Brain microvascular endothelial cell (primary cell): ENCODE measurements around the gene SELENOH.
A peak's percentile ranks its signal among the peaks of the same experiment; 100 is the strongest.

ENCODE experiments used
- DNase-seq: peaks from one replicate; pipeline ENCODE4 v3.0.0-alpha.2; 2020
- H3K27ac ChIP-seq: fragments of 250-450 bp; sonication (Bioruptor Pico); 2 replicates; pipeline ENCODE4 v1.5.1; 2020; ENCODE audit warnings: mild to moderate bottlenecking, moderate library complexity
- H3K27me3 ChIP-seq: fragments of 250-450 bp; sonication (Bioruptor Pico); replicated peaks from 2 replicates; pipeline ENCODE4 v1.5.1; 2020; ENCODE audit warnings: mild to moderate bottlenecking
- H3K36me3 ChIP-seq: fragments of 250-450 bp; sonication (Bioruptor Pico); replicated peaks from 2 replicates; pipeline ENCODE4 v1.5.1; 2020; ENCODE audit warnings: mild to moderate bottlenecking
- H3K4me3 ChIP-seq: 2 replicates; pipeline ENCODE4 v1.5.1; 2011; ENCODE audit warnings: low read depth, mild to moderate bottlenecking, control low read depth, low read length, moderate library complexity
- in situ Hi-C: cut with HindIII; loops from 2 replicates; pipeline ENCODE4 v1.10.0; 2017; ENCODE audit warnings: low sequenced_read_pairs, low pct_ligation_motif_present
- TF ChIP-seq, protein P1 (sequence below): IDR thresholded peaks from 2 replicates; pipeline ENCODE4 v1.5.1; 2011; ENCODE audit warnings: low read depth, mild to moderate bottlenecking, moderate library complexity, low read length, control low read depth, inconsistent platforms; ENCODE audit errors: missing control alignments

Gene SELENOH

GRCh38 chr11:57777969-57778317 is 36.7 kb downstream of the SELENOH start:
- in situ Hi-C loops: no loop called here
- Histone ChIP-seq H3K27me3 (no peaks in the 10 kb centered on the region), H3K4me3 (peak overlapping the region; percentile 29), H3K36me3 (no peaks in the 10 kb centered on the region), H3K27ac (peak overlapping the region; percentile 97)
- TF ChIP-seq, protein P1, sequence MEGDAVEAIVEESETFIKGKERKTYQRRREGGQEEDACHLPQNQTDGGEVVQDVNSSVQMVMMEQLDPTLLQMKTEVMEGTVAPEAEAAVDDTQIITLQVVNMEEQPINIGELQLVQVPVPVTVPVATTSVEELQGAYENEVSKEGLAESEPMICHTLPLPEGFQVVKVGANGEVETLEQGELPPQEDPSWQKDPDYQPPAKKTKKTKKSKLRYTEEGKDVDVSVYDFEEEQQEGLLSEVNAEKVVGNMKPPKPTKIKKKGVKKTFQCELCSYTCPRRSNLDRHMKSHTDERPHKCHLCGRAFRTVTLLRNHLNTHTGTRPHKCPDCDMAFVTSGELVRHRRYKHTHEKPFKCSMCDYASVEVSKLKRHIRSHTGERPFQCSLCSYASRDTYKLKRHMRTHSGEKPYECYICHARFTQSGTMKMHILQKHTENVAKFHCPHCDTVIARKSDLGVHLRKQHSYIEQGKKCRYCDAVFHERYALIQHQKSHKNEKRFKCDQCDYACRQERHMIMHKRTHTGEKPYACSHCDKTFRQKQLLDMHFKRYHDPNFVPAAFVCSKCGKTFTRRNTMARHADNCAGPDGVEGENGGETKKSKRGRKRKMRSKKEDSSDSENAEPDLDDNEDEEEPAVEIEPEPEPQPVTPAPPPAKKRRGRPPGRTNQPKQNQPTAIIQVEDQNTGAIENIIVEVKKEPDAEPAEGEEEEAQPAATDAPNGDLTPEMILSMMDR: no peak
- DNase-seq: peak; percentile 25

DNA sequence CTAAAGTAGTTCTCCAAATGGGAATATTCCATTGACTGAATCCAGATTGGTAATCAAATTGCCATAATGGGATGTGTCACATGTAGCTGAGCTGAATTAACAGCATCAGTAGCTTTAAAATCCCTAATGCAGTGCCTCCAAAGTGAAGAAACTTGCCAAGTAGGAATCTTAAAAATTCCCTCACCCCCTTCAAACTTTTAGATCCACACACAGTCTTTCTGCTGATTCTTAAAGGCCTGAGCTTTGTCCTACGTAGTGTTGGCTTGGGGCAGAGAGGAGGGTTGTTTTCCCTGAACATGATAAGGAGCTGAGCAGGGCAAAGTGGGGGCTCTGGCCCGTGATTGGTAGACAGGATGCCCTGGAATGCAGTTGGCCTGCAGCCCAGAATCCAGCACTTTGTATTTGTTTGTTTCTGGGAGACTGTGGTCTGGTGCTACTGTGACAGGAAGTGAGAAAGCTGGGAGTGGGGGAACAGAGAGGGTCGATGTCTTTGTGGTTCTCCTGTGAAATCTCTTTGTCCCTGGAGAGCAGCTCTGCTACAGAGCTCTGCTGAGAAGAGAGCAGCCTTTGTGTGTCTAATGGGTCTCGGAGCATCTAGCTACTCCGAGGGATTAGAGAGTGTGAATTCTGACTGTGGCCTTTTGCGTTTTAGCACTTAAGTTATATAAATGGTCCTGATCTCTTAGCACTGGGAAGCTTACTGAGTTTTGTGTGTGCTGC is 37.2 kb downstream of the SELENOH start:
- Histone ChIP-seq H3K27ac (peak overlapping the region; percentile 97), H3K36me3 (no peaks in the 10 kb centered on the region), H3K4me3 (peak overlapping the region; percentile 29), H3K27me3 (no peaks in the 10 kb centered on the region)
- in situ Hi-C loops: no loop called here
- peak; percentile 100 for DNase-seq
- TF ChIP-seq, protein P1: no peak

- TF ChIP-seq, protein P1: peak; percentile 40
- Histone ChIP-seq H3K27me3 (no peaks in the 10 kb centered on the region), H3K36me3 (no peaks in the 10 kb centered on the region), H3K4me3 (no peak overlapping the region), H3K27ac (peak overlapping the region; percentile 97)
- in situ Hi-C loops: no loop called here
- DNase-seq: peak; percentile 45
Measured at GRCh38 chr11:57779276-57779675, 38.0 kb downstream of the SELENOH start.

DNA sequence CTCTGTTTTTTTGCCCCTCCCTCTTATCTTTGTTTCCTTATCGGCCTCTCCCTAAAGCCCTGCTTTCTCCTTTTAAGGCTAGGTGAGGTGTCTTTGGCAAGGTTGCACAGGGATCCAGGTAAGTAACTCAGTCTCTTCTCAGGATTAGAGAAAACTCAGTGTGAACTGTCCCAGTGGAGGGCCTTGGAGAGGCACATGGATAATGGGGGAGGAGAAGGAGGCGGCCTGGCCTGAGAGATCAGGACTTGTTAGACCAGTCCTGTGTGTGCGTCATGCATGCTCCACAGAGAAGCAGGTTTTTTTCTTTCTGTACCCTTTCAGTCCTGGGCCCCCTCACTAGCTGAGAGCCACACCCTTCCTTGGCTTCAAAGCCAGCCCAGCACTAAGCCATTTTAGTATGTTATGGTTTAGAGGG is 40.2 kb downstream of the SELENOH start:
- Histone ChIP-seq H3K27ac (no peak overlapping the region), H3K36me3 (no peaks in the 10 kb centered on the region), H3K4me3 (no peak overlapping the region), H3K27me3 (no peaks in the 10 kb centered on the region)
- TF ChIP-seq, protein P1: no peak
- DNase-seq: no peak
- in situ Hi-C loops: no loop called here

DNA sequence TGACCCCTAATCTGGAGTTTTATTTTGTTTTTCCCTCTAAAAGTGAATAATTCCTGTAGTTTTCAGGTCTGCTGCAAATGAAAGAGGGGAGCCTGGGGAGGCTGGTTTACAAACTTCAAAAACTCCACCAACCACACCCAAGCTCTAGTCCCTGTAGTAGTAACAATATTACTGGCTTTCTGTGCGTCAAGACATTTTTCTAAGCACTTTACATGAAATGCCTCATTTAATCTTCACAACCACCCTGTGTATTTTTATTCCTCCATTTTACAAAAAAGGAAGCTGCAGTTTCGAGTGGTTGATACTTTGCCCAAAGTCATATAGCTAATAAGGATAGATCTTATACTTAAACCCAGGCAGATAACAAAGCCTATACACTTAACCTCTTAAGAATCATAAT is 43.8 kb downstream of the SELENOH start:
- in situ Hi-C loops: no loop called here

More for the DNA sequence above, 43.8 kb downstream of the SELENOH start:
- TF ChIP-seq, protein P1: no peak
- no peaks in the 10 kb centered on the region for H3K27me3 ChIP-seq
- no peak overlapping the region for H3K27ac ChIP-seq
- H3K4me3 ChIP-seq: no peak overlapping the region
- no peaks in the 10 kb centered on the region for H3K36me3 ChIP-seq
- DNase-seq: no peak
